Panc1 (cell line): ENCODE measurements around the gene LHX4. TPM values are rescaled to one million over a fixed set of nuclear protein-coding genes. Genes with fewer than 3 reads are reported as not detected.
A peak's percentile ranks its signal among the peaks of the same experiment; 100 is the strongest.

Experiments used
- ATAC-seq: fragments of 200-7000 bp; cut with Tn5 transposase; 2 replicates; pipeline ENCODE4 v1.9.1; 2020; ENCODE audit warnings: mild to moderate bottlenecking, moderate library complexity
- BruUV-seq: library from RNA; stranded (reverse); fragments of 400-500 nt; replicated peaks from 2 replicates; lab custom pipeline; 2021; lab: Mats Ljungman, UMichigan
- CTCF ChIA-PET: fragments of 300-600 bp; sonication (Branson Sonifier 250); formaldehyde crosslinking; loops from one replicate; lab custom pipeline; 2022; ENCODE audit warnings: antibody characterized with exemption; lab: Charles Lee
- POLR2A ChIA-PET: fragments of 300-600 bp; sonication (Branson Sonifier 250); formaldehyde crosslinking; loops from one replicate; lab custom pipeline; 2022; ENCODE audit warnings: antibody characterized with exemption; lab: Charles Lee
- DNase-seq: peaks from one replicate; pipeline ENCODE4 v3.0.0-alpha.2; 2010; ENCODE audit warnings: low read depth, low spot score
- H3K27ac ChIP-seq: 2 replicates; pipeline ENCODE4 v1.5.1; 2011; ENCODE audit warnings: mild to moderate bottlenecking, low read length, inconsistent platforms
- H3K27me3 ChIP-seq: fragments of 200-500 bp; sonication (Bioruptor generic); 2 replicates; pipeline ENCODE4 v1.6.0; 2014; ENCODE audit warnings: low read length, inconsistent platforms; ENCODE audit not compliant: control insufficient read depth, insufficient read depth
- H3K36me3 ChIP-seq: fragments of 200-500 bp; sonication (Bioruptor generic); 2 replicates; pipeline ENCODE4 v1.5.1; 2014; ENCODE audit warnings: inconsistent platforms, mild to moderate bottlenecking, low read length, moderate library complexity; ENCODE audit not compliant: control insufficient read depth, insufficient read depth
- H3K4me1 ChIP-seq: 2 replicates; pipeline ENCODE4 v1.5.1; 2011; ENCODE audit warnings: inconsistent platforms, mild to moderate bottlenecking, low read length, moderate library complexity; ENCODE audit not compliant: control insufficient read depth, insufficient read depth
- H3K4me3 ChIP-seq, 2 experiments: 2 replicates each; pipeline ENCODE4 v1.5.1; 2011 to 2012; ENCODE audit warnings: low read depth in 2 of 2, low read length in 2 of 2, mild to moderate bottlenecking in 2 of 2, inconsistent platforms in 1 of 2, moderate library complexity in 1 of 2
- H3K9me3 ChIP-seq: fragments of 200-500 bp; sonication (Bioruptor generic); 2 replicates; pipeline ENCODE4 v1.5.1; 2014; ENCODE audit warnings: low read depth, mild to moderate bottlenecking, inconsistent platforms, low read length, moderate library complexity; ENCODE audit not compliant: control insufficient read depth, insufficient read depth
- POLR2AphosphoS5 ChIP-seq: IDR thresholded peaks from 2 replicates; pipeline ENCODE4 v1.6.1; 2012; ENCODE audit warnings: mild to moderate bottlenecking, low read depth, low read length, moderate library complexity
- REST ChIP-seq, 2 experiments: IDR thresholded peaks; 2 replicates each; pipeline ENCODE4 v1.6.1; 2011 to 2012; ENCODE audit warnings: low read depth in 2 of 2, control low read depth in 1 of 2, low read length in 1 of 2, mild to moderate bottlenecking in 1 of 2, moderate library complexity in 1 of 2; ENCODE audit not compliant: insufficient read depth in 1 of 2
- TCF7L2 ChIP-seq: IDR thresholded peaks from 2 replicates; pipeline ENCODE4 v1.6.1; 2011; ENCODE audit warnings: mild to moderate bottlenecking, low read depth, low read length, inconsistent platforms
- in situ Hi-C: cut with HindIII; loops from 2 replicates; pipeline ENCODE4 v1.10.0; 2016; ENCODE audit warnings: low sequenced_read_pairs, low pct_unique_long_range_greater_than_20kb
- intact Hi-C: fragments of 100-400 bp; cut with micrococcal nuclease; formaldehyde crosslinking; loops from one replicate; pipeline ENCODE4 v1.10.0; 2022; ENCODE audit not compliant: unreplicated experiment
- total RNA-seq: library from RNA; stranded (reverse); gene quantifications from one replicate; pipeline ENCODE4 v1.2.1, GENCODE V29; 2021; ENCODE audit not compliant: unreplicated experiment
- TF ChIP-seq, protein P1 (sequence below): fragments of 450-650 bp; IDR thresholded peaks from 2 replicates; pipeline ENCODE4 v1.5.1; 2017; ENCODE audit warnings: mild to moderate bottlenecking

LHX4 gene
- total RNA-seq, 1 experiment from 2014 or later: 0.72 TPM

- ATAC-seq: peak; percentile 95
- POLR2A ChIA-PET: no interaction called here
- CTCF ChIA-PET: interaction anchor here (0.6 to 1.5 kb wide), 5 partner anchors 9 to 293 kb away, joined by 3 to 14 read pairs (median 3); no protein-coding TSS in a partner anchor
These were observed 42.0 kb upstream of the LHX4 start for GRCh38 chr1:180188091-180188506.

GRCh38 chr1:180188684-180189175 lies 41.3 kb upstream of the LHX4 start:
- intact Hi-C loops: loop anchor here (1.0 to 5.0 kb wide), 2 partner anchors 228 to 294 kb away; no protein-coding TSS in a partner anchor
- Histone ChIP-seq H3K27me3 (no peaks in the 10 kb centered on the region), H3K36me3 (no peaks in the 10 kb centered on the region), H3K4me3 (no peak overlapping the region), H3K4me1 (no peaks in the 10 kb centered on the region), H3K9me3 (no peaks in the 10 kb centered on the region), H3K27ac (no peak overlapping the region)
- DNase-seq (no peak), ATAC-seq (no peak)
- ChIA-PET POLR2A (no interaction called here), CTCF (interaction anchor here (0.6 to 1.5 kb wide), 4 partner anchors 34 to 292 kb away, joined by 3 to 14 read pairs (median 3); no protein-coding TSS in a partner anchor)
- no TSS peak for BruUV-seq
- TF ChIP-seq POLR2AphosphoS5 (no peak), TCF7L2 (no peak)
- TF ChIP-seq, protein P1, sequence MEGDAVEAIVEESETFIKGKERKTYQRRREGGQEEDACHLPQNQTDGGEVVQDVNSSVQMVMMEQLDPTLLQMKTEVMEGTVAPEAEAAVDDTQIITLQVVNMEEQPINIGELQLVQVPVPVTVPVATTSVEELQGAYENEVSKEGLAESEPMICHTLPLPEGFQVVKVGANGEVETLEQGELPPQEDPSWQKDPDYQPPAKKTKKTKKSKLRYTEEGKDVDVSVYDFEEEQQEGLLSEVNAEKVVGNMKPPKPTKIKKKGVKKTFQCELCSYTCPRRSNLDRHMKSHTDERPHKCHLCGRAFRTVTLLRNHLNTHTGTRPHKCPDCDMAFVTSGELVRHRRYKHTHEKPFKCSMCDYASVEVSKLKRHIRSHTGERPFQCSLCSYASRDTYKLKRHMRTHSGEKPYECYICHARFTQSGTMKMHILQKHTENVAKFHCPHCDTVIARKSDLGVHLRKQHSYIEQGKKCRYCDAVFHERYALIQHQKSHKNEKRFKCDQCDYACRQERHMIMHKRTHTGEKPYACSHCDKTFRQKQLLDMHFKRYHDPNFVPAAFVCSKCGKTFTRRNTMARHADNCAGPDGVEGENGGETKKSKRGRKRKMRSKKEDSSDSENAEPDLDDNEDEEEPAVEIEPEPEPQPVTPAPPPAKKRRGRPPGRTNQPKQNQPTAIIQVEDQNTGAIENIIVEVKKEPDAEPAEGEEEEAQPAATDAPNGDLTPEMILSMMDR: no peak
- in situ Hi-C loops: no loop called here

More at GRCh38 chr1:180188091-180188506, 42.0 kb upstream of the LHX4 start:
- H3K36me3 ChIP-seq: no peaks in the 10 kb centered on the region
- no peak overlapping the region for H3K27ac ChIP-seq
- TF ChIP-seq, protein P1: peak; percentile 94
- TF ChIP-seq REST (IDR thresholded peaks at IDR 0.05; ENCODE audit: insufficient read depth in 1 of 2, low read depth in 2 of 2, low read length in 1 of 2) (no peak), TCF7L2 (no peak)
- no peaks in the 10 kb centered on the region for H3K9me3 ChIP-seq
- peak; percentile 15 for DNase-seq
- H3K27me3 ChIP-seq: no peaks in the 10 kb centered on the region
- BruUV-seq: no TSS peak
- intact Hi-C loops (loop anchor here (1.0 to 5.0 kb wide), 2 partner anchors 228 to 294 kb away; no protein-coding TSS in a partner anchor), in situ Hi-C loops (no loop called here)
- H3K4me3 ChIP-seq: no peak overlapping the region
- no peaks in the 10 kb centered on the region for H3K4me1 ChIP-seq
